Measurements from ENCODE around the gene FANCL.
"Not testable (repeated sequence)": the region's sequence is repeated elsewhere in the genome, so short reads cannot be mapped to it uniquely, and the experiment has no call there.

The FANCL gene

DNA sequence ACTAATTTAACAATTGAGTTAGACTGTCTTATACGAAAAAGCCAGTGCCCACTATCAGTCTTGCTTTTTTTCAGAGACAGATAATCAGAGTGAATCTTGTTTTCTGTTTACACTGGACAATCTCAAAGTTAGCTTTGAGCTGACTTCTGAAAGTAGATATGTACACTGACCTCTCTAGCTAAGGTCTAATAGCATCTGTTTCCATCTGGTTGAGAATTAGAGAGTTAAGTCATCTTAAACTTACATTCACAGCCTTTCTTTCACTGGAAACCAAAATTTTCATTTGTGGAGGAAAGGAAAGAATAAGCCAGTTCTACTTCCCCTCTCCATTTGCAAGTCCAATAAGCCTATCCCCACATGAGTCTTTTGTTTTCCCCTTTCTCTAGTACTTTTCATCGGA is 105.3 kb downstream of the FANCL start:
- no peak overlapping the region for H3K4me3 ChIP-seq
- TF ChIP-seq Cebpa-rat (IDR thresholded peaks at IDR 0.05): no peak
- H3K9me3 ChIP-seq (replicated peaks in 1 of 11): peaks cover 0 to 6% (median 0%) of the 10 kb centered on the region in 11 experiments; a peak in 3 of 22 replicates
- H3K9ac ChIP-seq: no peak overlapping the region
- H3K27ac ChIP-seq: no peak overlapping the region
- H3K4me2 ChIP-seq: no peak overlapping the region
- peaks cover 21 to 67% (median 35%) of the 10 kb centered on the region in 11 experiments; a peak in 21 of 22 replicates for H3K36me3 ChIP-seq
- H4K20me1 ChIP-seq: no peaks in the 10 kb centered on the region
- no peaks in the 10 kb centered on the region for H3K4me1 ChIP-seq
- H3K27me3 ChIP-seq: no peaks in the 10 kb centered on the region

- Histone ChIP-seq H3K4me1 (no peaks in the 10 kb centered on the region), H4K20me1 (no peaks in the 10 kb centered on the region), H3K36me3 (peaks cover 21 to 51% (median 30%) of the 10 kb centered on the region in 11 experiments; a peak in 21 of 22 replicates), H3K27ac (no peak overlapping the region), H3K27me3 (no peaks in the 10 kb centered on the region), H3K4me2 (no peak overlapping the region), H3K9me3 (replicated peaks in 1 of 11) (peaks cover 0 to 6% (median 0%) of the 10 kb centered on the region in 11 experiments; a peak in 3 of 22 replicates), H3K4me3 (no peak overlapping the region), H3K9ac (no peak overlapping the region)
- no peak for TF ChIP-seq Cebpa-rat (IDR thresholded peaks at IDR 0.05)
These were observed 107.7 kb downstream of the FANCL start for GRCh38 chr2:58133395-58133794.

DNA sequence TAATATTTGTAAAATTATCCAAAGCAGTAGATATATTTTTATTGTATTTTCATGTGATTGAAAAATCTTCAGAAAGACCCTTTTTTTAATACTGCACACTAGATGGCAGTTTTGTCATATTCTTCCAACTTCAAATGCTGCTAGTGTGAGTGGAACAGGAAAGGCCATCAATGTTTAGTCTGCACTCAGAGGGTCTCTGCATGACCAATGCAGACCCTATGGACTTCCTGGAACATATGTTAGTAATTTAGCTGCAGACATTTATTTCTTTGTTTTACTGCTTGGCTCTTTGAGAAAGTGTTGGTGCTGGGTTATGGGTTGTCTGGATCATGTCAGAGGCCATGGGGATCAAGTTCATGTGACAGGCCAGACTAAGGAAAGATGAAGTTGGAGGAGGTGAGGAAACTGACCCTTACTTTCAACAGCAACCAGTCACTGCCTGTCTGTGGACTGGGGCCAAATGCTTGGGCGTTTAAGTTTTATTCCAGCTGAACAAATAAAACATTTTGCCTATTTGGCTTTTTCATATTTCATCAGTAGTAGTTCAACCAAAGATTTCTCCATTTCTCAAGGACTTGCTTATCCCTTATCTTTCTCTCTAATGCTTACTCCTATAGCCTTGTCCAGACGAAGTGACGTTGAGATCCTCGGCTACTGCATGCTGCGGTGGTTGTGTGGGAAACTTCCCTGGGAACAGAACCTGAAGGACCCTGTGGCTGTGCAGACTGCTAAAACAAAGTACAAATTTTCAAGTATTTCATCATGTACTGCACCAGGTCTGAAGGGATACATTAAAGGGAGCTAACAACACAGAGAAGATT is 109.7 kb downstream of the FANCL start:
- Histone ChIP-seq H3K27me3 (no peaks in the 10 kb centered on the region), H3K9ac (no peak overlapping the region), H3K27ac (no peak overlapping the region), H3K4me3 (no peak overlapping the region), H3K9me3 (replicated peaks in 1 of 11) (peaks cover 0 to 5% (median 0%) of the 10 kb centered on the region in 11 experiments; a peak in 3 of 22 replicates), H3K4me1 (no peaks in the 10 kb centered on the region), H3K4me2 (no peak overlapping the region), H4K20me1 (no peaks in the 10 kb centered on the region), H3K36me3 (peaks cover 19 to 48% (median 29%) of the 10 kb centered on the region in 11 experiments; a peak in 21 of 22 replicates)
- TF ChIP-seq Cebpa-rat (IDR thresholded peaks at IDR 0.05): no peak

DNA sequence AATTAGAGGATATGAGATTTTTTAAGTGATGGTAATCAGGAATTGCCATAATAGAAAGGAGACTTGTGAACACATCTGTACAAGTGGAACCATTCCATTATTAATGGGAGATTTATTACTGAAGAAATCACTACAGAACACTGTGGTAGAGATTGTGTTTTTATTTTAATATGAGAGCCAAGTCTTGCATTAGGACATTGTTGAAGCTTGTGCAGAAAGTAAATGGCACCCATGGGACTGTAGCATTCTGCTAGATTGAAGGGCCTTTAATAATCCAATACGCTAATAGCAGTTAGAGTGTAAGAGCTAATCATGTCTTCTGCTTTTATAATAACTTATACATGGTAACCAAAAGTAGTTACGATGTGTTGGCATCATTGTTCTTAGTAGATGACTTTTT is 110.9 kb downstream of the FANCL start:
- H3K4me1 ChIP-seq: no peaks in the 10 kb centered on the region
- no peak overlapping the region for H3K4me3 ChIP-seq
- no peak overlapping the region for H3K27ac ChIP-seq
- no peaks in the 10 kb centered on the region for H3K27me3 ChIP-seq
- no peaks in the 10 kb centered on the region for H4K20me1 ChIP-seq
- no peak for TF ChIP-seq Cebpa-rat (IDR thresholded peaks at IDR 0.05)
- H3K4me2 ChIP-seq: no peak overlapping the region
- peaks cover 8 to 37% (median 22%) of the 10 kb centered on the region in 11 experiments; a peak in 19 of 22 replicates for H3K36me3 ChIP-seq
- 0 out of 22 replicates have a peak, but pooled peaks cover 0 to 3% (median 0%) of the 10 kb centered on the region in 11 experiments for H3K9me3 ChIP-seq (replicated peaks in 1 of 11)
- H3K9ac ChIP-seq: no peak overlapping the region

- no peak overlapping the region for H3K4me3 ChIP-seq
- TF ChIP-seq Cebpa-rat (IDR thresholded peaks at IDR 0.05): peak in 1 of 11 experiments; percentile 57; a peak in 1 of 22 replicates
These were observed 114.0 kb downstream of the FANCL start for GRCh38 chr2:58127111-58127510.

GRCh38 chr2:58122540-58122939 is 118.6 kb downstream of the FANCL start:
- Histone ChIP-seq H3K9me3 (replicated peaks in 1 of 11) (peaks cover 0 to 8% (median 0%) of the 10 kb centered on the region in 11 experiments; a peak in 2 of 22 replicates), H3K9ac (no peak overlapping the region), H3K36me3 (peaks cover 10 to 38% (median 24%) of the 10 kb centered on the region in 11 experiments; a peak in 19 of 22 replicates), H4K20me1 (no peaks in the 10 kb centered on the region), H3K4me3 (no peak overlapping the region), H3K4me1 (no peaks in the 10 kb centered on the region), H3K27me3 (no peaks in the 10 kb centered on the region), H3K27ac (no peak overlapping the region), H3K4me2 (no peak overlapping the region)
- no peak for TF ChIP-seq Cebpa-rat (IDR thresholded peaks at IDR 0.05)

More at GRCh38 chr2:58127111-58127510, 114.0 kb downstream of the FANCL start:
- H3K9ac ChIP-seq: no peak overlapping the region
- no peak overlapping the region for H3K4me2 ChIP-seq
- no peaks in the 10 kb centered on the region for H4K20me1 ChIP-seq
- H3K27ac ChIP-seq: no peak overlapping the region
- H3K27me3 ChIP-seq: no peaks in the 10 kb centered on the region
- no peaks in the 10 kb centered on the region for H3K4me1 ChIP-seq
- H3K9me3 ChIP-seq (replicated peaks in 1 of 11): no peaks in the 10 kb centered on the region
- peaks cover 14 to 36% (median 25%) of the 10 kb centered on the region in 11 experiments; a peak in 20 of 22 replicates for H3K36me3 ChIP-seq

GRCh38 chr2:58122040-58122439 is 119.1 kb downstream of the FANCL start:
- no peaks in the 10 kb centered on the region for H3K4me1 ChIP-seq
- no peak overlapping the region for H3K9ac ChIP-seq
- H3K27me3 ChIP-seq: no peaks in the 10 kb centered on the region
- no peaks in the 10 kb centered on the region for H4K20me1 ChIP-seq
- no peak overlapping the region for H3K4me2 ChIP-seq
- H3K36me3 ChIP-seq: peaks cover 10 to 38% (median 24%) of the 10 kb centered on the region in 11 experiments; a peak in 19 of 22 replicates
- peaks cover 0 to 8% (median 0%) of the 10 kb centered on the region in 11 experiments; a peak in 2 of 22 replicates for H3K9me3 ChIP-seq (replicated peaks in 1 of 11)
- H3K4me3 ChIP-seq: no peak overlapping the region
- no peak overlapping the region for H3K27ac ChIP-seq
- TF ChIP-seq Cebpa-rat (IDR thresholded peaks at IDR 0.05): no peak

GRCh38 chr2:58120626-58121229 is 120.4 kb downstream of the FANCL start:
- H3K36me3 ChIP-seq: peaks cover 10 to 38% (median 24%) of the 10 kb centered on the region in 11 experiments; a peak in 19 of 22 replicates

GRCh38 chr2:58113563-58113962 is 127.6 kb downstream of the FANCL start:
- not testable (repeated sequence) for H3K27me3 ChIP-seq; H3K9me3 ChIP-seq (replicated peaks in 1 of 11); H3K9ac ChIP-seq; H3K4me3 ChIP-seq; H4K20me1 ChIP-seq; H3K27ac ChIP-seq
- H3K4me2 ChIP-seq: peak overlapping the region in 3 of 11 experiments; percentile 61 to 70 (median 65); a peak in 2 of 22 replicates
- H3K4me1 ChIP-seq: peaks cover 0 to 33% (median 0%) of the 10 kb centered on the region in 10 experiments; a peak in 9 of 20 replicates
- H3K36me3 ChIP-seq: peaks cover 0 to 18% (median 5%) of the 10 kb centered on the region in 11 experiments; a peak in 8 of 22 replicates

More at GRCh38 chr2:58120626-58121229, 120.4 kb downstream of the FANCL start:
- no peak overlapping the region for H3K9ac ChIP-seq
- H3K4me3 ChIP-seq: no peak overlapping the region
- no peak overlapping the region for H3K27ac ChIP-seq
- peaks cover 0 to 8% (median 0%) of the 10 kb centered on the region in 11 experiments; a peak in 2 of 22 replicates for H3K9me3 ChIP-seq (replicated peaks in 1 of 11)
- no peaks in the 10 kb centered on the region for H3K4me1 ChIP-seq
- no peaks in the 10 kb centered on the region for H3K27me3 ChIP-seq
- no peak for TF ChIP-seq Cebpa-rat (IDR thresholded peaks at IDR 0.05)
- no peaks in the 10 kb centered on the region for H4K20me1 ChIP-seq
- H3K4me2 ChIP-seq: no peak overlapping the region

Data from BLaER1 treated with 17β-estradiol and CSF1 and Interleukin-3, amounts not matched to agents 10 nM and 100 nM (cell line).